Neuronal stem cell (in vitro differentiated cells): ENCODE results near the gene RGS12.

Experiments
- DNase-seq: peaks from one replicate; pipeline ENCODE4 v3.0.0-alpha.2; 2013; ENCODE audit warnings: low spot score
- H2AFZ ChIP-seq: one replicate; pipeline ENCODE4 v1.6.1; 2013; ENCODE audit warnings: mild to moderate bottlenecking, low read length, inconsistent platforms
- H2AK5ac ChIP-seq: 2 replicates; pipeline ENCODE4 v1.6.1; 2013; ENCODE audit warnings: low read depth, mild to moderate bottlenecking, inconsistent platforms, low read length, moderate library complexity, mixed read lengths
- H2BK120ac ChIP-seq: 2 replicates; pipeline ENCODE4 v1.6.1; 2013; ENCODE audit warnings: low read depth, mild to moderate bottlenecking, inconsistent platforms, low read length, moderate library complexity, mixed read lengths
- H2BK12ac ChIP-seq: one replicate; pipeline ENCODE4 v1.6.1; 2013; ENCODE audit warnings: low read length, inconsistent platforms
- H2BK15ac ChIP-seq: 2 replicates; pipeline ENCODE4 v1.6.1; 2013; ENCODE audit warnings: mild to moderate bottlenecking, low read length, inconsistent platforms, mixed read lengths
- H2BK5ac ChIP-seq: one replicate; pipeline ENCODE4 v1.6.1; 2013; ENCODE audit warnings: inconsistent platforms, mild to moderate bottlenecking, low read length, moderate library complexity
- H3K14ac ChIP-seq: one replicate; pipeline ENCODE4 v1.6.1; 2013; ENCODE audit warnings: low read length, inconsistent platforms
- H3K18ac ChIP-seq: 2 replicates; pipeline ENCODE4 v1.6.1; 2013; ENCODE audit warnings: low read length, inconsistent platforms
- H3K23ac ChIP-seq: 2 replicates; pipeline ENCODE4 v1.6.1; 2013; ENCODE audit warnings: low read depth, mild to moderate bottlenecking, mixed read lengths, low read length, inconsistent platforms; ENCODE audit not compliant: poor library complexity
- H3K27ac ChIP-seq: replicated peaks from 3 replicates; pipeline ENCODE4 v1.5.1; 2013; ENCODE audit warnings: low read length, inconsistent platforms
- H3K27me3 ChIP-seq, 3 experiments: 2 replicates each; pipeline ENCODE4 v1.6.1; 2013; ENCODE audit warnings: low read length in 3 of 3, mild to moderate bottlenecking in 2 of 3, inconsistent platforms in 1 of 3, low read depth in 1 of 3, mixed read lengths in 1 of 3, moderate library complexity in 1 of 3; ENCODE audit not compliant: control insufficient read depth in 3 of 3, insufficient read depth in 3 of 3
- H3K36me3 ChIP-seq, 2 donors: replicated peaks in 1 of 2; 2 replicates each; pipeline ENCODE4 v1.6.1; 2013; ENCODE audit warnings: low read length in 2 of 2; ENCODE audit not compliant: control insufficient read depth in 2 of 2, insufficient read depth in 2 of 2
- H3K4ac ChIP-seq: 2 replicates; pipeline ENCODE4 v1.6.1; 2013; ENCODE audit warnings: inconsistent platforms, mild to moderate bottlenecking, low read length, moderate library complexity
- H3K4me1 ChIP-seq, 2 donors: 1 replicate in 1 of 2; 2 replicates in 1 of 2; pipeline ENCODE4 v1.6.1; 2013; ENCODE audit warnings: low read length in 2 of 2, low read depth in 1 of 2; ENCODE audit not compliant: control insufficient read depth in 2 of 2, insufficient read depth in 1 of 2
- H3K4me2 ChIP-seq: one replicate; pipeline ENCODE4 v1.6.1; 2013; ENCODE audit warnings: mild to moderate bottlenecking, low read length, inconsistent platforms; ENCODE audit not compliant: insufficient read depth, poor library complexity, severe bottlenecking
- H3K4me3 ChIP-seq, 2 donors: 2 replicates each; pipeline ENCODE4 v1.5.1; 2013; ENCODE audit warnings: low read length in 2 of 2, mild to moderate bottlenecking in 2 of 2, inconsistent platforms in 1 of 2, moderate library complexity in 1 of 2
- H3K79me1 ChIP-seq: one replicate; pipeline ENCODE4 v1.6.1; 2013; ENCODE audit warnings: low read depth, mild to moderate bottlenecking, inconsistent platforms, low read length, moderate library complexity
- H3K9ac ChIP-seq: one replicate; pipeline ENCODE4 v1.6.1; 2013; ENCODE audit warnings: mild to moderate bottlenecking, low read depth, low read length, inconsistent platforms; ENCODE audit not compliant: poor library complexity
- H3K9me3 ChIP-seq, 2 donors: replicated peaks in 1 of 2; 2 replicates each; pipeline versions ENCODE3 to v1.6.1; 2013; ENCODE audit warnings: low read length in 2 of 2, mild to moderate bottlenecking in 2 of 2, inconsistent platforms in 1 of 2, low read depth in 1 of 2, mixed read lengths in 1 of 2, moderate library complexity in 1 of 2; ENCODE audit not compliant: control insufficient read depth in 2 of 2, insufficient read depth in 1 of 2
- H4K8ac ChIP-seq: one replicate; pipeline ENCODE4 v1.6.1; 2013; ENCODE audit warnings: low read depth, mild to moderate bottlenecking, inconsistent platforms, low read length, moderate library complexity
- H4K91ac ChIP-seq: one replicate; pipeline ENCODE4 v1.6.1; 2013; ENCODE audit warnings: low read length, low read depth, mild to moderate bottlenecking, inconsistent platforms; ENCODE audit not compliant: poor library complexity
- WGBS, 2 donors: extraction: QIAGEN DNeasy Blood & Tissue Kit; methylation state at CpG; one replicate each; pipeline ENCODE4 v1.1.7; 2013; ENCODE audit warnings: missing lambda C conversion rate in 2 of 2, mixed read lengths in 1 of 2; ENCODE audit not compliant: insufficient read length in 2 of 2, insufficient replicate concordance in 1 of 2; ENCODE audit errors: extremely low coverage in 2 of 2; 5-methylcytosine and 5-hydroxymethylcytosine counted together

The RGS12 gene

GRCh38 chr4:3302786-3303564 is 10.2 kb downstream of the RGS12 start:
- Histone ChIP-seq H2BK15ac (peak overlapping the region; percentile 53), H3K27ac (no peak overlapping the region), H4K8ac (no peak overlapping the region), H2AK5ac (peak overlapping the region; percentile 15), H4K91ac (no peak overlapping the region), H3K4me2 (no peak overlapping the region), H3K4me1 (peaks cover 56 to 59% of the 10 kb centered on the region in 2 donors), H2BK5ac (peak overlapping the region; percentile 26), H3K9ac (peak overlapping the region; percentile 53), H2BK12ac (no peak overlapping the region), H3K36me3 (no peaks in the 10 kb centered on the region), H3K4me3 (no peak overlapping the region), H3K27me3 (no peaks in the 10 kb centered on the region), H3K79me1 (peaks cover 17% of the 10 kb centered on the region), H2AFZ (no peak overlapping the region), H3K4ac (no peak overlapping the region), H3K9me3 (peaks cover 0 to 2% of the 10 kb centered on the region in 2 donors), H3K14ac (no peak overlapping the region), H3K18ac (peak overlapping the region; percentile 68), H3K23ac (peak overlapping the region; percentile 52), H2BK120ac (no peak overlapping the region)
- no peak for DNase-seq
- WGBS, 2 donors = no CpG with 5 or more reads among the region's 16 CpGs

- Histone ChIP-seq H3K79me1 (peaks cover 17% of the 10 kb centered on the region), H3K27ac (no peak overlapping the region), H2AK5ac (no peak overlapping the region), H3K27me3 (no peaks in the 10 kb centered on the region), H3K9me3 (no peaks in the 10 kb centered on the region), H3K18ac (no peak overlapping the region), H4K8ac (no peak overlapping the region), H3K4me2 (no peak overlapping the region), H2BK120ac (no peak overlapping the region), H2BK12ac (no peak overlapping the region), H2BK15ac (no peak overlapping the region), H3K4me1 (peaks cover 57 to 60% of the 10 kb centered on the region in 2 donors), H3K36me3 (no peaks in the 10 kb centered on the region), H3K4ac (no peak overlapping the region), H3K4me3 (no peak overlapping the region), H3K9ac (no peak overlapping the region), H2AFZ (no peak overlapping the region), H2BK5ac (no peak overlapping the region), H3K23ac (no peak overlapping the region), H3K14ac (no peak overlapping the region), H4K91ac (no peak overlapping the region)
- WGBS, 2 donors = no CpG with 5 or more reads among the region's 2 CpGs
- DNase-seq = no peak
Measured at GRCh38 chr4:3303565-3303824, 10.7 kb downstream of the RGS12 start.

GRCh38 chr4:3303923-3304710 is 11.3 kb downstream of the RGS12 start:
- Histone ChIP-seq H4K91ac (no peak overlapping the region), H3K4me2 (no peak overlapping the region), H2BK120ac (no peak overlapping the region), H4K8ac (no peak overlapping the region), H3K4me1 (peaks cover 52 to 58% of the 10 kb centered on the region in 2 donors), H3K14ac (no peak overlapping the region), H3K36me3 (no peaks in the 10 kb centered on the region), H2AK5ac (no peak overlapping the region), H3K9me3 (no peaks in the 10 kb centered on the region), H2BK15ac (no peak overlapping the region), H3K4me3 (no peak overlapping the region), H3K18ac (no peak overlapping the region), H3K27me3 (no peaks in the 10 kb centered on the region), H3K23ac (no peak overlapping the region), H3K79me1 (peaks cover 17% of the 10 kb centered on the region), H2AFZ (no peak overlapping the region), H2BK12ac (no peak overlapping the region), H3K9ac (no peak overlapping the region), H2BK5ac (no peak overlapping the region), H3K4ac (no peak overlapping the region), H3K27ac (no peak overlapping the region)
- no CpG with 5 or more reads among the region's 15 CpGs for WGBS, 2 donors
- no peak for DNase-seq

- Histone ChIP-seq H2AFZ (no peak overlapping the region), H3K9me3 (no peaks in the 10 kb centered on the region), H3K79me1 (peaks cover 11% of the 10 kb centered on the region), H3K23ac (peak overlapping the region; percentile 38), H3K4me2 (no peak overlapping the region), H3K18ac (peak overlapping the region; percentile 92), H3K36me3 (no peaks in the 10 kb centered on the region), H2BK120ac (no peak overlapping the region), H4K91ac (no peak overlapping the region), H2AK5ac (peak overlapping the region; percentile 34), H3K27ac (no peak overlapping the region), H4K8ac (no peak overlapping the region), H3K4me3 (no peak overlapping the region), H2BK5ac (no peak overlapping the region), H3K27me3 (no peaks in the 10 kb centered on the region), H3K14ac (peak overlapping the region; percentile 23), H3K4me1 (peaks cover 44 to 49% of the 10 kb centered on the region in 2 donors), H3K4ac (no peak overlapping the region), H2BK12ac (peak overlapping the region; percentile 51), H3K9ac (no peak overlapping the region), H2BK15ac (no peak overlapping the region)
- no peak for DNase-seq
- no CpG with 5 or more reads among the region's 25 CpGs for WGBS, 2 donors
Measured at GRCh38 chr4:3304831-3305609, 12.2 kb downstream of the RGS12 start.
